ENCODE measurements around the gene CERS6.
A peak's percentile ranks its signal among the peaks of the same experiment; 100 is the strongest.
"Not testable (repeated sequence)": the region's sequence is repeated elsewhere in the genome, so short reads cannot be mapped to it uniquely, and the experiment has no call there.

The CERS6 gene

GRCh38 chr2:168502852-168503251 is 46.8 kb downstream of the CERS6 start:
- not testable (repeated sequence) for DNase-seq

DNA sequence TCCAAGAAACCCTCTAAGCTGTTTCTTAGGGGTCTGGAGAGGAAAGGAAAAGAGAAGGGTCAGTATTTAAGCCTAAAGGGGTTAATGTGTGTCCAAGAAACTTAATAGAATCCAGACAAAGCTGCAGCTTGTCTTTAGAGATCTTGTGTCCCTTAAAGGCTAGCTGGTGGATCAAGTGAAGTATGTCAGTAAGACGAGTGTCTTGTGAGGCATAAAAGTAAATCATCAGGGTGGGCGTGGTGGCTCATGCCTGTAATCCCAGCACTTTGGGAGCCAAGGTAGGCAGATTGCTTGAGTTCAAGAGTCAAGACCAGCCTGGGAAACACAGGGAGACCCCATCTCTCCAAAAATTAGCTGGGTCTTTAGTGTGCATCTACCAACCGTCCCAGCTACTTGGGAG is 47.8 kb downstream of the CERS6 start:
- no peak for DNase-seq

GRCh38 chr2:168504323-168504722 is 48.3 kb downstream of the CERS6 start:
- no peak for DNase-seq

DNA sequence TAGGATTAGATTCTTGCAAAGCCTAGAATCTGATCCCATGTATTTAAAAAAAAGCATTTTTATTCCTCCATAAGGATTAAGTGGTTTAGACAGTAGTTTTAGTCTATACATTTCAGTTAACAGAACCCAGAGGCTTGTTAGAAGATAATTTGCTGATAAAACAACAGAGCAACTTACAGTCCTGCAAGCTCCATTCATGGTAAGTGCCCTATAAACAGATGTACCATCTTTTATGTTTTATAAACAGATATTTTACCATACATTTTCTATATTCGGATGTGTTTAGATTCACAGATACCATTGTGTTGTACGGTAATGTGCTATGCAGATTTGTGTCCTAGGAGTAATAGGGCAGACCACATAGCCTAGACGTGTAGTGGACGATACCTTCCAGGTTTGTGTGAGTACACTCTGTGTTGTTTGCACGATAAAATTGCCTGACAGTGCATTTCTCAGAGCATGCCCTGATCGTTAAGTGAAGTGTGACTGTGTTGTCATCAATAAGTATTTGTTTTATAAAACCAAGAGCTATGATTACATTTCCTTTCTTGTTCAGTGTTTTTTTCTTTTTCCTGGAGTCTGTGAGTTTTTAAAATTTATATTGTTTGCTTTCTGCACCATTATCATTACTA is 54.2 kb downstream of the CERS6 start:
- DNase-seq = no peak

GRCh38 chr2:168514692-168515091 is 58.6 kb downstream of the CERS6 start:
- DNase-seq = no peak

DNA sequence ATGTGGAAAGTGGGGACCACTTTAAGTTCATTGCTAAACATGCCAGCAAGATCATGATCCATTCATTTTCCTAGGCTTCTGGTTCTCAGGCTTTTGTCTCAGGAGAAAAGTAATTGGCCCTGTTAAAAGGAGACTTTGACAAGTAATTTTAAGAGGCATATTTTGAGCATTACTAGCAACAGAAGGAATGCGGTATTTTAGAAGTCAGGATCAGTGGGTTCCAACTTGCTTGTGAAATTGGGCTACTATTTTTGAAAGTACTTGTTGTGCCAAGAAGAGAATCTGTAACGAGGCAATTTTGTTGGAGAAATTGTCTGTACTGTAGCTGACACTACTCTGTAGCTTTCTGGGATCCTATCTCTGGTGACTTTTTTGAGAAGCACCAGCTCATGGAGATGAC is 59.4 kb downstream of the CERS6 start:
- DNase-seq = no peak

- no peak for DNase-seq
Measured at GRCh38 chr2:168517816-168518215, 61.7 kb downstream of the CERS6 start.

GRCh38 chr2:168518555-168519066 is 62.5 kb downstream of the CERS6 start:
- DNase-seq = no peak

GRCh38 chr2:168519534-168520308 is 63.6 kb downstream of the CERS6 start:
- peak; percentile 30 for DNase-seq

GRCh38 chr2:168521053-168521741 is 65.1 kb downstream of the CERS6 start:
- DNase-seq = peak; percentile 55

DNA sequence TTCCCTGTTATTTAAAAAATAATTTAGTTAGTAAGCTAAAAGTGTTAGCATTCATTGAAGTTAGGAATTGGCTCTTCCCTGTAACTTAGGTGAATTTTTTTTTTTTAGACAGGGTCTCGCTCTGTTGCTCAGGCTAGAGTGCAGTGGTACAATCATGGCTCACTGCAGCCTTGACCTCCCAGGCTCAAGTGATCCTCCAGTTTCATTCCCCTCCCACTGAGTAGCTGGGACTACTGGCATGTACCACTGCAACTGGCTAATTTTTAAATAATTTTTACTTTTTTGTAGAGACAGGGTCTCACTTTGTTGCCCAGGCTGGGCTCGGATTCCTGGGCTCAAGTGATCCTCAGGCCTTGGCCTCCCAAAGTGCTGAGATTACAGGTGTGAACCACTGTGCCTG is 66.4 kb downstream of the CERS6 start:
- DNase-seq = no peak

- no peak for DNase-seq
Measured at GRCh38 chr2:168524005-168524404, 67.9 kb downstream of the CERS6 start.

GRCh38 chr2:168525020-168525419 is 68.9 kb downstream of the CERS6 start:
- no peak for DNase-seq

- no peak for DNase-seq
Measured at GRCh38 chr2:168525716-168526446, 69.8 kb downstream of the CERS6 start.

DNA sequence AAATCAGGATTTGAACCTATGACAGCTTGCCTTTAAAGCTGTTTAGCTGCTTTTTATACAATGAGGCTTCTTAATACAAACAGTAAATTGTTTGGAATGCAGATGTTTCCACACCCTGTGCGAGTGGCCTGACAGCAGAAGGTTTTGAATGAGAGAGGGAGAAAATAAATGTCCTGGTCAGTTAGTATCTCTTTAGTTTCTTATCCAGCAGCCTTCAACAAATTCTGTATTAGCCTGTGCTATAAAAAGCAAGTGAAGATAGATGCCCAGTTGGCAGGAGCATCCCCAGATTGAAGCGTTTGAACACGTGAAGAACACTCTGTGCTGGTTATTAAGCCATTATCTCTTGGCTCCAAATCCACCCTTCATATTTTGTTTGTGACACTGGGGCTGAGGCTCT is 70.6 kb downstream of the CERS6 start:
- no peak for DNase-seq

DNA sequence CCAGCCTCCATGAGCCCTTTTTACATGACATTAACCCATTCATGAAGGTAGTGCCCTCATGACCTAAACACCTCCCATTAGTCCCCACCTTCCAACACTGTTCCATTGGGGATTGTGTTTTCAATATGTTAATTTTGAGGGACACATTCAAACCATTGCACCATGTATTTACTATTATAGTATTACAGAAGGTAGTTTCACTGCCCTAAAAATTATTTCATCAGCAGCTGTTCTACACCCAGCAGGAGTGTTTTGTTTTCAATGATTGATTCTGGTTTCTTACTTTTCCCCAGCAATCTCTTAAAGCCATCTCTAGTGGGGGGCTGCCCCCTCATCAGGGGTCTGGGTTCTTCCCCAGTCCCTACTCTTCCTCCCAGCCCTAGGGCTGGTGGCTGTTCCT is 71.9 kb downstream of the CERS6 start:
- DNase-seq = no peak

DNA sequence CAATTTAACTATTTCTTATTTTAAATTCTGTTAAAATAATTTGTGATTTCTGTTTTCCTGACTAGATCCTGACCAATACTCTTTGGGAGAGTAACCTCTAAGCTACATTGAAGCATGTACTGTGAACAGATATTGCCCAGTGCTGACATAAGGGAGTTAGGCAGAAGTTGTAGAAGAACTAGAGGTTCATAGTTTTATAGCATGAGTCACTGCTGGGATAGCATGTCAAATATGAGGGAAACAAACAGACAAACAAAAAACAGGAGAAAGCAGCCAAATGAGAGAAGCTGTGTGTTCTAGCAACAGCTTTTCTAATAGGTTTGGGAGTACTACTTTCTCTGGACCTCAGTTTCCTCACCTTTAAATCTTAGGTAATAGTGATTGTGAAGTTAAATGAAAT is 72.4 kb downstream of the CERS6 start:
- DNase-seq = no peak

DNA sequence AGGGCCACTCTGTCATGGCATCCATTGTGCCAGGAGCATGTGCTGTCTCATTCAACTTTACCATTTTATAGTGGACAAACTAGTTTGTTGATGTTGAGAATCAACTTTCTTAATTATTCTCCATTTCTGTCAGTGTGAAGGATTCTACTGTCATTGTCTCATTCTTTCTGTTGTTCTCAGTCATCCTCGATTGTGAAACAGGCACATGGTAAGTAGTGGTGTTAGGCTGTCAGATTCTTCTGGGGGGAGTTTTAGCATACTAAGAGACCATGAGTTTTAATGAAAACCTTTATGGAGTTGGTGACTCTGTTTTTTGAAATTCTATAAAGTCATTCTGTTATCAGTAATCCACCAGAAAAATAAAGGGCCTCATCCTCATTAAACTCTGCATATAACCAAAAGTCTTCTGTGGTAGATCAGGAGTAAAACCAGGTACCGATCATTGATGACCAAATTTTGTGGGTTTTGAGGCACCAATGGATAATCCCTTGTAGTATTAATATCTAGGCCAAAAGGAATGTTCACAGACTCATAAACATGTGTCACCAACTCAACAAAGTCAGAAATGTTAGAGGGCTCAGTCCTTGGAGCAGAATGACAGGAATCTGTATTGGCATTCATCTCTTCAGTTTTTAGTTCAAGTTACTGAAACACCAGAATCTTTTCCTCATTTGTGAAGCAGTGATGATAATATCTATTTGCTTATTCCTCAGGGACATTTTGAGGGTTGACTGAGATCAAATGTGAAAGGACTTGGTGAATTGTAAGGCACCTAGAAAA is 73.2 kb downstream of the CERS6 start:
- peak; percentile 35 for DNase-seq

GRCh38 chr2:168529900-168530561 is 74.0 kb downstream of the CERS6 start:
- no peak for DNase-seq

DNA sequence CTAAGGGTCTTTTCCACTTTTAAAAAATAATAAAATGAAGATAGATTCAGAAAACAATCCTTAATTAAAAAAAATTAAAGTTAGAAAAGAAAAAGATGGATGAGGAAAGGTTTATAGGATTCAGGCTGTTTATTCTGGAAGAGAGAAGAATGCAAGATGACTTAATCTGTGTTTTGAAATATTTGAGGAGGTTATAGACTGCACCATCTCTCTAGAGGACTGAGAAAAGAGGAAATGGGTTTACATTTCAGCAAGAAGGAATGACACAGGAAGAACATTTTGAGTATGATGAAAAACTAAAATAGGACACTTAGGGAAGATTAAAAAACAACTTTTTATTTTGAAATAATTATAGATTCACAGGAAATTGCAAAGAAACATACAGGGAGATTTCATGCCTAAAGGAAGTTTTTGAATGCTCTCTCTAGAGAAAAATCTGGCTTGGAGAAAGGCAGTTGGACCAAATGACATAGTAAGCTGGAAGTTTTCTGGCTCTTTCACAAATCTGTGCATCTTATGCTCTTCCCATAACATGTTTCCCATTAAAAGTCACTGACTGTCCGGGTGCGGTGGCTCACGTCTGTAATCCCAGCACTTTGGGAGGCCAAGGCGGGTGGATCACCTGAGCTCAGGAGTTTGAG is 75.0 kb downstream of the CERS6 start:
- peak; percentile 18 for DNase-seq

GRCh38 chr2:168534926-168535325 is 78.9 kb downstream of the CERS6 start:
- no peak for DNase-seq

All from hematopoietic multipotent progenitor cell treated with erythropoietin and hydrocortisone succinate and interleukin-3 and kit ligand, for 6 days (in vitro differentiated cells).